H1 (cell line): ENCODE data around the gene SLC7A8. TPM values are rescaled to one million over a fixed set of nuclear protein-coding genes. Genes with fewer than 3 reads are reported as not detected.

Experiments used
- CTCF ChIA-PET: fragments of 300-600 bp; sonication (Branson Sonifier 250); formaldehyde crosslinking; loops from one replicate; lab custom pipeline; 2021; ENCODE audit not compliant: partially characterized antibody; lab: Charles Lee
- POLR2A ChIA-PET: fragments of 300-600 bp; sonication (Branson Sonifier 250); formaldehyde crosslinking; loops from one replicate; lab custom pipeline; 2021; ENCODE audit warnings: inconsistent platforms; ENCODE audit not compliant: partially characterized antibody; lab: Charles Lee
- DNase-seq, 2 experiments: peaks; one replicate each; pipeline versions ENCODE4 v3.0.0 to v3.0.0-alpha.2; 2010 to 2022; ENCODE audit warnings: low spot score in 2 of 2, low read depth in 1 of 2, mixed read lengths in 1 of 2
- FAIRE-seq: peaks from 2 replicates; lab custom pipeline; 2011; peaks lifted over from hg19 to GRCh38; lab: Jason Lieb, UNC
- H2AFZ ChIP-seq: 2 replicates; pipeline ENCODE4 v1.8.1; 2012; ENCODE audit warnings: low read length, inconsistent platforms
- H2AK5ac ChIP-seq: 2 replicates; pipeline ENCODE4 v1.6.1; 2013; ENCODE audit warnings: low read depth, low read length
- H2BK120ac ChIP-seq: replicated peaks from 2 replicates; pipeline ENCODE3; 2013; ENCODE audit warnings: low read depth, low read length, inconsistent platforms
- H2BK12ac ChIP-seq: 2 replicates; pipeline ENCODE4 v1.6.1; 2013; ENCODE audit warnings: low read depth, low read length
- H2BK15ac ChIP-seq: 2 replicates; pipeline ENCODE4 v1.6.1; 2013; ENCODE audit warnings: low read length
- H2BK20ac ChIP-seq: 2 replicates; pipeline ENCODE4 v1.6.1; 2013; ENCODE audit warnings: low read length
- H2BK5ac ChIP-seq: 2 replicates; pipeline ENCODE4 v1.6.1; 2013; ENCODE audit warnings: low read depth, low read length
- H3K14ac ChIP-seq: 2 replicates; pipeline ENCODE4 v1.6.1; 2013; ENCODE audit warnings: inconsistent platforms; ENCODE audit not compliant: insufficient read length
- H3K18ac ChIP-seq: 2 replicates; pipeline ENCODE4 v1.6.1; 2013; ENCODE audit warnings: low read length; ENCODE audit errors: extremely low read depth
- H3K23ac ChIP-seq: 2 replicates; pipeline ENCODE4 v1.6.1; 2013; ENCODE audit warnings: inconsistent platforms; ENCODE audit not compliant: insufficient read length
- H3K23me2 ChIP-seq: 2 replicates; pipeline ENCODE4 v1.6.1; 2013; ENCODE audit warnings: low read depth, low read length
- H3K27ac ChIP-seq: 2 replicates; pipeline ENCODE4 v1.6.1; 2011; ENCODE audit warnings: low read depth, low read length, inconsistent platforms
- H3K27me3 ChIP-seq, 4 experiments: replicated peaks in 1 of 4; 1 replicate in 1 of 4; 2 replicates in 3 of 4; pipeline versions ENCODE4 v1.6.1 to v1.8.1; 2011 to 2013; ENCODE audit warnings: low read length in 3 of 4, mild to moderate bottlenecking in 3 of 4, inconsistent platforms in 2 of 4, mixed read lengths in 2 of 4, moderate library complexity in 1 of 4; ENCODE audit not compliant: control insufficient read depth in 3 of 4, insufficient read depth in 3 of 4; ENCODE audit errors: extremely low read depth in 1 of 4
- H3K36me3 ChIP-seq, 4 experiments: 2 replicates each; pipeline versions ENCODE4 v1.6.1 to v1.8.1; 2011 to 2013; ENCODE audit warnings: mild to moderate bottlenecking in 4 of 4, low read length in 3 of 4, moderate library complexity in 2 of 4, control low read depth in 1 of 4, inconsistent platforms in 1 of 4; ENCODE audit not compliant: insufficient read depth in 4 of 4, control insufficient read depth in 2 of 4
- H3K4ac ChIP-seq: replicated peaks from 2 replicates; pipeline ENCODE3; 2013; ENCODE audit warnings: low read length, low read depth, mixed read lengths, inconsistent platforms; ENCODE audit not compliant: insufficient read length
- H3K4me1 ChIP-seq, 4 experiments: replicated peaks in 1 of 4; 1 replicate in 1 of 4; 2 replicates in 3 of 4; pipeline versions ENCODE4 v1.6.1 to v1.8.1; 2011 to 2013; ENCODE audit warnings: low read length in 3 of 4, inconsistent platforms in 2 of 4, mixed read lengths in 1 of 4; ENCODE audit not compliant: insufficient read depth in 4 of 4, control insufficient read depth in 3 of 4
- H3K4me2 ChIP-seq, 2 experiments: 2 replicates each; pipeline versions ENCODE4 v1.6.1 to v1.8.1; 2011 to 2013; ENCODE audit warnings: low read depth in 2 of 2, low read length in 2 of 2, control low read depth in 1 of 2, inconsistent platforms in 1 of 2, mild to moderate bottlenecking in 1 of 2; ENCODE audit not compliant: insufficient read depth in 1 of 2
- H3K4me3 ChIP-seq, 4 experiments: fragments of 200-600, 300-600 bp in 1 of 4; sonication (generic), shearing (Covaris generic), sonication (Bioruptor Twin) in 1 of 4; 2 replicates each; pipeline versions ENCODE4 v1.5.1 to v1.8.1; 2011 to 2016; ENCODE audit warnings: low read length in 4 of 4, low read depth in 3 of 4, control low read depth in 2 of 4, inconsistent platforms in 2 of 4, mild to moderate bottlenecking in 2 of 4, mixed read lengths in 1 of 4, moderate library complexity in 1 of 4; ENCODE audit not compliant: insufficient read depth in 2 of 4; ENCODE audit errors: extremely low read depth in 1 of 4
- H3K56ac ChIP-seq: replicated peaks from 2 replicates; pipeline ENCODE3; 2013; ENCODE audit warnings: low read depth, mild to moderate bottlenecking, mixed read lengths, low read length, inconsistent platforms; ENCODE audit not compliant: insufficient read length
- H3K79me1 ChIP-seq: 2 replicates; pipeline ENCODE4 v1.6.1; 2013; ENCODE audit warnings: low read depth, low read length, control low read depth
- H3K79me2 ChIP-seq, 2 experiments: 2 replicates each; pipeline versions ENCODE4 v1.6.1 to v1.8.1; 2012 to 2013; ENCODE audit warnings: low read length in 2 of 2, mild to moderate bottlenecking in 2 of 2, inconsistent platforms in 1 of 2; ENCODE audit not compliant: insufficient read depth in 2 of 2, control insufficient read depth in 1 of 2
- H3K9ac ChIP-seq, 4 experiments: replicated peaks in 1 of 4; 1 replicate in 1 of 4; 2 replicates in 3 of 4; pipeline versions ENCODE4 v1.6.1 to v1.8.1; 2011 to 2013; ENCODE audit warnings: low read depth in 3 of 4, low read length in 3 of 4, control low read depth in 2 of 4, mild to moderate bottlenecking in 2 of 4, moderate library complexity in 2 of 4, inconsistent platforms in 1 of 4; ENCODE audit errors: extremely low read depth in 1 of 4
- H3K9me3 ChIP-seq, 2 experiments: 2 replicates each; pipeline versions ENCODE4 v1.6.1 to v1.8.1; 2012 to 2013; ENCODE audit warnings: mild to moderate bottlenecking in 2 of 2, moderate library complexity in 2 of 2, control low read depth in 1 of 2, inconsistent platforms in 1 of 2, low read depth in 1 of 2, low read length in 1 of 2, mixed read lengths in 1 of 2; ENCODE audit not compliant: insufficient read depth in 2 of 2
- H4K20me1 ChIP-seq, 2 experiments: replicated peaks in 1 of 2; 2 replicates each; pipeline versions ENCODE3 to v1.8.1; 2011 to 2013; ENCODE audit warnings: inconsistent platforms in 2 of 2, low read length in 2 of 2, mild to moderate bottlenecking in 1 of 2; ENCODE audit not compliant: insufficient read depth in 2 of 2, control insufficient read depth in 1 of 2
- H4K5ac ChIP-seq: 2 replicates; pipeline ENCODE4 v1.6.1; 2013; ENCODE audit warnings: low read length, low read depth, mixed read lengths, inconsistent platforms; ENCODE audit not compliant: insufficient read length
- H4K8ac ChIP-seq: 2 replicates; pipeline ENCODE4 v1.8.0; 2013; ENCODE audit warnings: mild to moderate bottlenecking, moderate library complexity, low read length, inconsistent platforms; ENCODE audit not compliant: insufficient read depth; ENCODE audit errors: extremely low read depth
- H4K91ac ChIP-seq: replicated peaks from 2 replicates; pipeline ENCODE3; 2013; ENCODE audit warnings: low read length, mixed read lengths, inconsistent platforms; ENCODE audit not compliant: insufficient read length
- ASH2L ChIP-seq: fragments of 200-600, 300-600 bp; sonication (generic); IDR thresholded peaks from one replicate; pipeline ENCODE4 v1.7.1; 2017; ENCODE audit warnings: low read length
- CHD2 ChIP-seq: IDR thresholded peaks from 2 replicates; pipeline ENCODE4 v1.6.1; 2012; ENCODE audit warnings: low read length, improper control_type of control experiment
- FOSL1 ChIP-seq: IDR thresholded peaks from 2 replicates; pipeline ENCODE4 v1.6.1; 2011; ENCODE audit warnings: mild to moderate bottlenecking, low read depth, low read length, moderate library complexity; ENCODE audit not compliant: insufficient read depth
- PHF8 ChIP-seq: fragments of 200-600 bp; sonication (generic); conservative IDR thresholded peaks from 2 replicates; pipeline ENCODE4 v1.7.1; 2012; ENCODE audit warnings: low read depth, mild to moderate bottlenecking, inconsistent platforms, low read length, moderate library complexity
- RNF2 ChIP-seq: fragments of 200-900, 300-1000 bp; sonication (generic); IDR thresholded peaks from 2 replicates; pipeline ENCODE4 v1.7.1; 2016; ENCODE audit warnings: borderline replicate concordance, low read depth, mild to moderate bottlenecking, antibody characterized with exemption, low read length; ENCODE audit not compliant: poor library complexity, severe bottlenecking; ENCODE audit errors: missing control alignments
- USF2 ChIP-seq: IDR thresholded peaks from 2 replicates; pipeline ENCODE4 v1.6.1; 2011; ENCODE audit warnings: low read length, improper control_type of control experiment
- WGBS, 2 experiments: shearing (Covaris generic) in 1 of 2; methylation state at CpG; one replicate each; pipeline versions ENCODE4 v1.1.6 to v1.1.7; 2013 to 2015; ENCODE audit warnings: low lambda C conversion rate in 2 of 2, mixed read lengths in 2 of 2, inconsistent platforms in 1 of 2, low coverage in 1 of 2, missing lambda C conversion rate in 1 of 2; ENCODE audit not compliant: insufficient replicate concordance in 2 of 2, insufficient coverage in 1 of 2, insufficient read length in 1 of 2; ENCODE audit errors: extremely low coverage in 1 of 2, missing lambda C conversion rate in 1 of 2; 5-methylcytosine and 5-hydroxymethylcytosine counted together
- polyA plus RNA-seq, 7 experiments: library from polyadenylated mRNA; depleted of rRNA in 3 of 7; stranded (reverse) in 5 of 7; unstranded in 2 of 7; fragments of >200 nt in 5 of 7; fragments of 200-250 nt in 2 of 7; gene quantifications; 1 replicate in 5 of 7; 2 replicates in 1 of 7; 4 replicates in 1 of 7; pipeline versions ENCODE4 v1.2.1 to v1.2.3, GENCODE V29; 2011 to 2013; ENCODE audit warnings: missing spikeins in 2 of 7, mixed read lengths in 2 of 7
- total RNA-seq: library from RNA; stranded (reverse); fragmentation: NEBNext Ultra II Directional; extraction: Animal tissue kit (Norgen Biotek cat#: 25700); gene quantifications from 2 replicates; pipeline ENCODE4 v1.2.1, GENCODE V29; 2021

SLC7A8 gene
- total and polyA plus RNA-seq, 2 of the 8 experiments (the other 6 are each of a cell fraction or from before 2014, with no cell fraction given): 182 to 204 TPM

DNA sequence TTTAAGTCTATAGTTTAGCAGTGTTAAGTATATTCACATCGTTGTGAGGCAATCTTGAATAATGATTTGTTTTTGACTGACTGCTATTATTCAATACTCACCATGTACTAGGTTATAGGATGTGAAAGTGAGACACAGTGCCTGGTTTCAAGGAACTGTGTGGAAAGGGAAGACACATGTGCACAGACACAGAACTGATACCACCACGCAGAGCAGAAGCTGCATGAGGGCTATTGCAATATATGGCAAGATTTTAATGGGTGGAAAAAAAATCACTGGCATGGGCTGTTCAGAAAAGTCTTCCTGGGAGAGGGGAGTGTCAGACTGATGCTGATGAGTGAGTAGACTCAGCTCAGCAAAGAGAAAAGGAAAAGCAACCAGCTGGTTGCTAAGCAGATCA is 10.4 kb downstream of the SLC7A8 start:
- Histone ChIP-seq H3K4me3 (no peak overlapping the region), H2AK5ac (no peak overlapping the region), H3K23me2 (no peaks in the 10 kb centered on the region), H3K14ac (no peak overlapping the region), H3K9me3 (no peaks in the 10 kb centered on the region), H4K5ac (no peak overlapping the region), H4K91ac (no peak overlapping the region), H3K23ac (no peak overlapping the region), H2AFZ (no peak overlapping the region), H2BK12ac (no peak overlapping the region), H3K27ac (no peak overlapping the region), H2BK15ac (no peak overlapping the region), H3K4me1 (peaks cover 2 to 17% (median 14%) of the 10 kb centered on the region in 4 experiments; a peak in 5 of 7 replicates), H3K4ac (no peak overlapping the region), H4K20me1 (peaks cover 0 to 11% of the 10 kb centered on the region in 2 experiments), H2BK120ac (no peak overlapping the region), H3K4me2 (no peak overlapping the region), H3K9ac (no peak overlapping the region), H3K79me1 (peaks cover 13% of the 10 kb centered on the region), H3K27me3 (no peaks in the 10 kb centered on the region), H3K36me3 (peaks cover 0 to 14% (median 2%) of the 10 kb centered on the region in 4 experiments; a peak in 6 of 8 replicates), H3K18ac (no peak overlapping the region), H4K8ac (no peak overlapping the region), H2BK5ac (no peak overlapping the region), H3K79me2 (peaks cover 3 to 67% of the 10 kb centered on the region in 2 experiments; a peak in 3 of 4 replicates), H2BK20ac (no peak overlapping the region), H3K56ac (no peak overlapping the region)
- WGBS, 2 experiments: 98% methylated on average over 2 of the region's 2 CpGs; no CpG with 5 or more reads in 1 of the 2 experiments
- CTCF ChIA-PET: interaction anchor here (0.7 to 12.1 kb wide), 10 partner anchors 9 to 107 kb away, joined by 3 to 128 read pairs (median 6); partner anchors contain the start of gene SLC7A8
- TF ChIP-seq FOSL1 (no peak), CHD2 (no peak), ASH2L (no peak), PHF8 (no peak), USF2 (no peak), RNF2 (no peak)
- no peak for DNase-seq
- no peak for FAIRE-seq
- POLR2A ChIA-PET: interaction anchor here (0.6 to 3.2 kb wide), 5 partner anchors 9 to 290 kb away, joined by 3 to 15 read pairs (median 7); no protein-coding TSS in a partner anchor
